Fibroblast of skin of left biceps (primary cell): ENCODE results near the gene FGFBP2.

Experiments used
- DNase-seq, 2 experiments: peaks; one replicate each; pipeline ENCODE4 v3.0.0-alpha.2; 2013; ENCODE audit warnings: low read depth in 2 of 2

FGFBP2 gene, protein sequence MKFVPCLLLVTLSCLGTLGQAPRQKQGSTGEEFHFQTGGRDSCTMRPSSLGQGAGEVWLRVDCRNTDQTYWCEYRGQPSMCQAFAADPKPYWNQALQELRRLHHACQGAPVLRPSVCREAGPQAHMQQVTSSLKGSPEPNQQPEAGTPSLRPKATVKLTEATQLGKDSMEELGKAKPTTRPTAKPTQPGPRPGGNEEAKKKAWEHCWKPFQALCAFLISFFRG

GRCh38 chr4:15963001-15963451 is at the start of gene FGFBP2:
Gene FGFBP2 (minus strand): TSS chr4:15963175. CDS start chr4:15963129, 46 bp downstream.
- DNase-seq, result peak; percentile 8 to 20

GRCh38 chr4:16011173-16011572 is 48.2 kb upstream of the FGFBP2 start:
- no peak for DNase-seq

DNA sequence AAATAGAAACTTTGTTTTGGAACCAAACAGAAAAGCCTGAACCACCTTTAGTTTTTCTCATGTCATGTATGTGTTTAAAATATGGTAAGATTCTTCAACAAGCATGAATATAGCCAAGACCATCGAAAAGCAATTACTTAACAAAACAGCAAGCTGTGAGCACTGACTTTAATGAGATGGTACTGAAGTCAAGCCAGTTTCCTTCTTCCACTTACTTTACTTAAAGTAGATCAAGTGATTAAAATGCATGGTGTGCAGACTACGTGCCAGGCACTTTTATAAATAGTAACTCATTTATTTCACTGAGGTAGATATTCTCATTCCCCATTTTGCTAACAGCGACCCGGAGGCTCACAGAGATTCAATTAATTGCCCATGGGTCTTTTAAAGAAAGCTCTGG is 46.2 kb upstream of the FGFBP2 start:
- no peak for DNase-seq

GRCh38 chr4:16007471-16008095 is 44.6 kb upstream of the FGFBP2 start:
- DNase-seq, result no peak

DNA sequence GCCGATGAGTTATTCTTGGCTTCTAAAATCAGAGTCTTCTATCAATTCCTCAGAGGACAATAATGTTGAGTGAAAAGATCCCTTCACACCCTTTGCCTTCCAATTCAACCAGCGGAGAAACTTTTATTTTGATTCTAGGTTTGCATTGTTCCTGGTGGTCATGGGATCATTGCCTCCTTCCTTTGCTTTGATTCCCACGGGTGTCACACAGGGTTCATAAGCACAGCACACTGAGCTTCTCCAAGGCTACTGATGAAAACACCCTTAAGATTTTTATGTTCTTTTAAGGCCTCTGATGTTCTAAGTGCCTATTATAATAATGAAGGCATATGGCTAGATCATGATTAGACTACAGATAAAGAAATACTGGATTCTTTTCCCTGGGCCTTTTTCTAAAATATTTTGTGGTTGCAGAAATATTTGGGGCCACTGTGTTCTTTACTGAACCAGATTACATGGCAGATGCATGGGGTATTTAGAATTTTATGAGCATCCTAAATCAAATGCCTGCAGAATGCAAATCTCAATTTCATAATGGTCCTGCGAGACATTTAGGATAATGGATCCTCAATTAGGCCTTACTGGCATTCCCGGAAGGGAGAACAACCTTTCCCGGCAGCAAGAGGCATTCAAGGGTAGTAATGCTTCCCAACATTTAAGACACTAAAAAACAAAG is 43.9 kb upstream of the FGFBP2 start:
- DNase-seq, result no peak

DNA sequence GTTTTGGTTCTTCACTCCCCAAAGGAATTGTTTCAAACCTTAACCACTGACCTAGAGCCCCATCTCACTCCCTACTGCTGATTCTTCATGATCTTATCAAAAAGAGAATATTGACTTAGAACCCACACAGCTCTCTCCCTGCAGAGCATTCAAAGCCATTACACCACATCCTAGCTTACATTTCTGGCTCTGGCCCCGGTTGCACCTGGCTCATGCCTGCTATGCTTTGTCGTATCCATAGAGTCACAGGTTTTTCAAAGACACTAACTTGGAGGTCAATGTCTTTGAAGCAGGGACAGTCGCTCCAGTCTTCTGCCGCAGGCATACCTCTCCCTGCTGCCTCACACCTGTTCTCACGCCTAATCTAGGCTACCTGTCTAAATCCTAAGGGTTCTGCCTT is 42.7 kb upstream of the FGFBP2 start:
- no peak for DNase-seq

DNA sequence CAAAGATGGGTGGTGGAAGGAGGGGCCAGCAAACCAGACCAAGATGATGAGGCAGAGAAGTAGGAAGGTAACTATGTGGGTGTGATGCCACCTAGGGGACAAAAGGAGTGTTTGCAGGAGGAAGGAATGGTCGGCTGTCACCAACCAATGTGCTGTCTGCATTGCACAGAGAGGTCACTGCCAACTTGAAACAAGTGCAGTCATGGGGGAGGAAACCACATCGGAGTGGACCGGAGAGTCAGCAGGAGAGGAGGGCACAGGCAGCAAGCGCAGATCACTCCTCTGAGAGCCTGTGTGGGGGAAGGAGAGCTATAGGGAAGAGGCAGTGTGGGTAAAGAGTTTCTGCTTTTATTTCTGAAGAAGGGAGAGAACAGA is 38.5 kb upstream of the FGFBP2 start:
- peak; percentile 23 to 25 for DNase-seq

GRCh38 chr4:16000708-16001483 is 37.9 kb upstream of the FGFBP2 start:
- DNase-seq, result no peak

DNA sequence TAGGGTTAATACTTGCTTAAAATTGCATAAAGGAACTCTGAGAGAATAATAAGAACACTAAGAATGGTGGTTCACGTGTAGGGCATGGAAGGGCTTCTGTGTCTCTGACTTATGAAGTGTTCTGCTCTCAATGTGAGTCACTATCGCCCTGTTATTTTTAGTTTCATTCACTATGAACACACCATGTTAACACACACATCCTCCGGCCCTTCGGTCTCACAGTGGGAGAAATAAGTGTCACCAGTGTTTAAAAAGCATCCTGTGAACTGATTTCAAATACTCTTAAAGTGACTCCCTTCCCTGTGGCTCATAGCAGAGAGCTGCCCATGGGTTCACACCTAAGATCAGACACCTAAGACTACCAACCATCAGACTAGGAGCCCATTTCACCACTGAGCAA is 33.8 kb upstream of the FGFBP2 start:
- DNase-seq, result no peak

DNA sequence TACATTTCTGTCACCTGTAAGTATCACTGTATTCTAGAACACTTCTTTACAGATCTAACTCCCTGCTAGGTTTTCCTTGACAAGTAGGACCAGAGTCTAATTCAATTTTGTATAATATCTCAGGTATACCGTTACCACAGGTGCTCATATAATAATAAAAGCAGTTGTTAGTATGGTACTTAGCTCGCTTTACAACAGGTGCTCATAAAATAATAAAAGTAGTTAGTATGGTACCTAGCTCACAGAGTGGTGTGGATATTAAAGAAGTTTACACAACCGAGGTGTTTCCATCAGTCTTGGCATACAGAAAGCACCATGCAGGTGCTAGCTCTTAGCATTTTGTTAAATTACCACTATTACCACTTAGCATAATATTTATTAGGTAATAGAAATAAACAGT is 32.9 kb upstream of the FGFBP2 start:
- no peak for DNase-seq

DNA sequence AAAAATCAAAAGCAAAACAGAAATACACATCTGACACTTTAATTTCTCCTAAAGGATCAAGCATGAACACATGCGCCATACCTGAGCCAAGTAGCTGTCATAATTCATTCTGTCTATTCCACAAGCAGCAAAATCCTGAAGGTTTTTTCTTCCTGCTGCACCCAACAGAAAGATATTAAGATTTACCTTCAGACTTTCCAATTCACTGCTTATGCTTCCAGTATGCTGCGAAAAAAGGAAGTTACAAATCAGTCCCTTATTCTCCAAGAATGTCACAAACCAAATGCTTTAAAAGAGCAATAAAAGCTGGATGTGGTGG is 29.2 kb upstream of the FGFBP2 start:
- DNase-seq, result no peak

- no peak for DNase-seq
Observed at GRCh38 chr4:15990570-15991285, 27.8 kb upstream of the FGFBP2 start.

- DNase-seq, result no peak
Observed at GRCh38 chr4:15989424-15989823, 26.4 kb upstream of the FGFBP2 start.

DNA sequence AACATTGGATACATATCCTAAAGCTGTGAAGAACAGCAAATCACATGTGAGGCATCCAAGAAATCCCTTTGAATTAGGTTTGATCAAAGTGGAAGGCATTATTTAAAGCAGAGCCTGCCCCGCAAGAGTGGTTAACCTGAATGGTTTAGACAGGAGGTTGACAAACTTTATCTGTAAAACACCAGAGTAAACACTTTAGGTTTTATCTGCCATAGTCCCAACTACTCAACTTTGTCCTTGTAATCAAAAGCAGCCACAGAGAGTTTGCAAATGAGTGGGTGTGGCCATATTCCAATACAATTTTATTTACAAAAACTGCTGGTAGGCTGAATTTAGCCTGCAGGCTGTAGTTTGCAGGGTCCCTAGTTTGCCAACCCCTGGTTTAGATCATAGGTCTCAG is 25.2 kb upstream of the FGFBP2 start:
- DNase-seq, result no peak

GRCh38 chr4:15986907-15987306 is 23.9 kb upstream of the FGFBP2 start:
- no peak for DNase-seq

- DNase-seq, result no peak
Observed at GRCh38 chr4:15983610-15984009, 20.6 kb upstream of the FGFBP2 start.

- DNase-seq, result no peak
Observed at GRCh38 chr4:15982842-15983524, 20.0 kb upstream of the FGFBP2 start.

DNA sequence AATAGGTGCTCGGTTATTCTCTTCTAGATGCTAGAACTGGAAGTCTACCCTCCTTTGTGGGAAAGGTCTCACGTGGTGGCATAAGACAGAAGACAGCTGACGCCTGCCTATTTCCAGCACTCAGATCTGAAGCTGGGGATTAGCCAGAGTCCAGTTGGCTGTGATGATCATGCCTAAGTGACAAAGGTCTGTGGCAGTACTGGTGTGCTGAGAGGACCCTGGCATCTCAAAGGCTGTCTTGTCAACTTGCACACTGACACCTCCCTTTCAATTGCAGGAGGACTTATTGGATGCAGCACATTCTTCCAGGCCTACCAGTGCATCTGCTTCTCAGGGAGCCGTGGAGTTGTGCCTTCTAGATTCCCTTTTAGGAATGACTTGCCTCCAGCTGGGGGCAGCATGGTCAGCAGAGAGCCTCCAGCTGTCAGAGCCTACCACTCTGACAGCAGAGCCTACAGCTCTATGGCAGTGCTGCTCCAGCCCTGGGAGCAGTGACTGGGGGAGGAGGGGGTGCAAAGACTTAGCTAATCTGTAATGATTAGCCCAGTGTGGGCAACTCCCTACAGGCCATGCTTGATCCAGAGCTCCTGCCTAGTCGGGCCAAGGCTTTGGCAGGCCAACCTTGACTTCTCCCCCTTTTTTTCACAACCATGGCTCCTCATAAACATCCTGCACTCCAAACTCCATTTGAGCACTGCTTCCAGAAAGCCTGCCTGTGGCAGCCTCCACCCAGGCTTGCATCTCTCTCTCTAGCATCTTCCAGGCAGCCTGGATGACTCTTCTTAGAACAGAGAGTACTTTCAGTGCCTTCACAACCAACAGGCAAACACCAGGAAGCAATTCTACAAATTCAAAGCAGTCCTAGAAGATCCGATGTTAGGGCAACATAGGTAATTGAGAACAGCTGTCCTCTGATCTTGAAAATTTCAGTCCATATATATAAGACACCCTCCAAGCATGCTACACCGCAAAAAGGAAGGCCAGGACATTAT is 13.8 kb upstream of the FGFBP2 start:
- DNase-seq, result no peak

- no peak for DNase-seq
Observed at GRCh38 chr4:15971068-15971801, 8.3 kb upstream of the FGFBP2 start.
